Measurements from ENCODE around the gene AKR7A2.
"Not testable (repeated sequence)": the region's sequence is repeated elsewhere in the genome, so short reads cannot be mapped to it uniquely, and the experiment has no call there.

Gene AKR7A2

GRCh38 chr1:19287436-19288185 is 24.3 kb downstream of the AKR7A2 start:
- peaks cover 3% of the 10 kb centered on the region for H3K27me3 Mint-ChIP-seq (ENCODE audit: low read depth)
- DNase-seq (ENCODE audit: low spot score): no peak
- peaks cover 6% of the 10 kb centered on the region for H3K36me3 Mint-ChIP-seq (ENCODE audit: low read depth)
- peaks cover 2% of the 10 kb centered on the region for H3K4me1 Mint-ChIP-seq (ENCODE audit: low read depth)
- peak overlapping the region; percentile 54 for H3K4me3 Mint-ChIP-seq
- H3K27ac Mint-ChIP-seq: peak overlapping the region; percentile 35
- peaks cover 7% of the 10 kb centered on the region for H3K9me3 Mint-ChIP-seq

DNA sequence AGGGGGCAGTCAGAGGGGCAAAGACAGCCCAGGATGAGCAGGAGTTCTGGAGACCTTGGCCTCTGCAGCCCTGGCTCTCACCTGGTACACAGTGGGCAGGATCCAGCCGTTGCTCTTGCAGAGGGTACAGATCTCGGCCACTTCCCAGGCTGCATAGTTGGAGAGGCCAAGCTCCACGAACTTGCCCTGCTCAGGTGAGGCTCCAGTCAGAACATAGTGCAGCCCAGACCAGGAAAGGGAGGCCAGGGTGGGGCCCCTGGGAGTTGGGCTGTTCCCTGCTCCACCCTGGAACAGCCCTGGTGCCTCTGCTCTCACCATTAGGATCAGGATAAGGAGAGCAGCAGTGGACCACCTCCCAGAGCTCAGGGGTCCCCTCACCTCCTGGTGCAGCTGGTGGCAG is 26.1 kb downstream of the AKR7A2 start:
- not testable (repeated sequence) for H3K9me3 Mint-ChIP-seq; H3K27ac Mint-ChIP-seq; H3K27me3 Mint-ChIP-seq (ENCODE audit: low read depth); DNase-seq (ENCODE audit: low spot score); H3K4me3 Mint-ChIP-seq; H3K36me3 Mint-ChIP-seq (ENCODE audit: low read depth); H3K4me1 Mint-ChIP-seq (ENCODE audit: low read depth)

GRCh38 chr1:19285366-19285765 is 26.6 kb downstream of the AKR7A2 start:
- H3K36me3 Mint-ChIP-seq (ENCODE audit: low read depth); H3K27ac Mint-ChIP-seq; H3K4me3 Mint-ChIP-seq; H3K27me3 Mint-ChIP-seq (ENCODE audit: low read depth); DNase-seq (ENCODE audit: low spot score); H3K4me1 Mint-ChIP-seq (ENCODE audit: low read depth); H3K9me3 Mint-ChIP-seq: not testable (repeated sequence)

GRCh38 chr1:19284881-19285280 is 27.1 kb downstream of the AKR7A2 start:
- no peaks in the 10 kb centered on the region for H3K9me3 Mint-ChIP-seq
- H3K27me3 Mint-ChIP-seq (ENCODE audit: low read depth): peaks cover 3% of the 10 kb centered on the region
- H3K27ac Mint-ChIP-seq: no peak overlapping the region
- no peak for DNase-seq (ENCODE audit: low spot score)
- H3K36me3 Mint-ChIP-seq (ENCODE audit: low read depth): peaks cover 3% of the 10 kb centered on the region
- H3K4me1 Mint-ChIP-seq (ENCODE audit: low read depth): peaks cover 2% of the 10 kb centered on the region
- no peak overlapping the region for H3K4me3 Mint-ChIP-seq

DNA sequence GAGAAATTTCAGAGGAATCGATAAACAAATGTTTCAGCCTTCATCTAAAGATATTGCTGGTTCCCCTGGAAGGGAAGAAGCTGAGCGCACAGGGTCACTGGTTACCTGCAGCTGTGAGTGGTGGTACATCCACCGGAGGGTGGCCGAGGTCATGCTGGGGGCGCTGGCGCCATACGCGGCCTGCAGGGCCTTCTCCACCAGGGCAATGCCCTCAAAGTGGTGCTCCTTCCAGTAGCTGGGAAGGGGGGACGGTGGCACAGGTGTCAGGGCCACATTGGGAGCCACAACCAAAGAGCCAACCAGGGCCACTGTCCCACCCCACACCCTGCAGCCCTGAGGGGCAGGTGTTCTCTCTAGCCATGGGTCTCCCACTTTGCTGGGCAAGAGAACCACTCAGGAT is 28.1 kb downstream of the AKR7A2 start:
- Mint-ChIP-seq H3K36me3 (ENCODE audit: low read depth) (peaks cover 3% of the 10 kb centered on the region), H3K9me3 (no peaks in the 10 kb centered on the region), H3K4me3 (no peak overlapping the region), H3K4me1 (ENCODE audit: low read depth) (peaks cover 2% of the 10 kb centered on the region), H3K27ac (no peak overlapping the region), H3K27me3 (ENCODE audit: low read depth) (peaks cover 3% of the 10 kb centered on the region)
- no peak for DNase-seq (ENCODE audit: low spot score)

DNA sequence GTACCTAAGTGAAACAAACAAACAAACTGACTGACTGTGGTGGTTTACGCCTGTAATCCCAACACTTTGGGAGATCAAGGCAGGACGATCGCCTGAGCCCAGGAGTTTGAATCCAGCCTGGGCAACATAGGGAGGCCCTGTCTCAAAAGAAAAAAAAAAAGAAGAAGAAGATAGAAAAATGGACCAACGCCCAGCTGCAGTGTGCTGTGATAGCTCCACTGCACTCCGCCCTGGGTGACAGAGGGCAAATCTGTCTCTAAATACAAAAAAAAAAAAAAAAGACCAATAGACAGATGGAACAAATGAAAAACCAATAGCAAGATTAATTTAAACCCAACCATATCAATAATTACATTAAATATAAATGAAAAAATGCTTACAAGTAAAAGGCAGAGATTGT is 37.3 kb downstream of the AKR7A2 start:
- no peak overlapping the region for H3K27ac Mint-ChIP-seq
- peaks cover 13% of the 10 kb centered on the region for H3K27me3 Mint-ChIP-seq (ENCODE audit: low read depth)
- DNase-seq (ENCODE audit: low spot score): no peak
- H3K4me3 Mint-ChIP-seq: no peak overlapping the region
- no peaks in the 10 kb centered on the region for H3K9me3 Mint-ChIP-seq
- H3K36me3 Mint-ChIP-seq (ENCODE audit: low read depth): peaks cover 3% of the 10 kb centered on the region
- no peaks in the 10 kb centered on the region for H3K4me1 Mint-ChIP-seq (ENCODE audit: low read depth)

DNA sequence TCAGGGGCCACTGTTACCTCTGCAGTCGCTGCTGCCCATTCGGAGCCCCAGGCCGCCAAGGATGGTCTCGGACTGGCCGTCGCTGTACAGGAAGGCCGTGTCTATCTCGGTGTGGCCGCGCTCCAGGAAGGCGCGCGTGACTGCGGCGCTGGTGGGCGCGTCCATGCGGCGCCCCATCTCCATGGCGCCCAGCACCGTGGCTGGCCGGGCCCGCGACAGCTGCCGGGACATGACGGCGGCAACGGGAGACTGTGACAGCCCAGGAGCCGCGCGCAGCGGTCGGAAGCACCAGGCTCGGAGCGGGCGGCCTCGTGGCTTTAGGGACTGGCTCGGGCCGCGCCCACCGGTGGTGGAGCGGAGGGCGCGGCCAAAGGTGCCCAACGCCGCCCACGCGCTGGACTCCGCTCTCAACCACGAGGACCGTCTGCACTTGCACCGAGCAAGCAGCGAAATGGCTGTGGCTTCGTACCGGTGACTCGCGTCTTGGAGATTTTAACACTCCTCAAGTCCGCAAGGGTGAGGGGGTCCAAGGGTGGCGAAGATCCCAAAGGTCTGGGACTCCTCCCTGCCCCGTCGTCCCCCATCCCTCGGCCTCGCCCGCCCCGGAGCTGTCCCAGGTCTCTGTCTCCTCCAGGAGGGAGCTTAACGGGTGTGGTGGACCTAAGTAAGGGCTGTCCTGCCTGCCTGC is 38.0 kb downstream of the AKR7A2 start:
- H3K9me3 Mint-ChIP-seq; H3K36me3 Mint-ChIP-seq (ENCODE audit: low read depth); DNase-seq (ENCODE audit: low spot score); H3K4me1 Mint-ChIP-seq (ENCODE audit: low read depth); H3K4me3 Mint-ChIP-seq; H3K27ac Mint-ChIP-seq: not testable (repeated sequence)
- peaks cover 13% of the 10 kb centered on the region for H3K27me3 Mint-ChIP-seq (ENCODE audit: low read depth)

DNA sequence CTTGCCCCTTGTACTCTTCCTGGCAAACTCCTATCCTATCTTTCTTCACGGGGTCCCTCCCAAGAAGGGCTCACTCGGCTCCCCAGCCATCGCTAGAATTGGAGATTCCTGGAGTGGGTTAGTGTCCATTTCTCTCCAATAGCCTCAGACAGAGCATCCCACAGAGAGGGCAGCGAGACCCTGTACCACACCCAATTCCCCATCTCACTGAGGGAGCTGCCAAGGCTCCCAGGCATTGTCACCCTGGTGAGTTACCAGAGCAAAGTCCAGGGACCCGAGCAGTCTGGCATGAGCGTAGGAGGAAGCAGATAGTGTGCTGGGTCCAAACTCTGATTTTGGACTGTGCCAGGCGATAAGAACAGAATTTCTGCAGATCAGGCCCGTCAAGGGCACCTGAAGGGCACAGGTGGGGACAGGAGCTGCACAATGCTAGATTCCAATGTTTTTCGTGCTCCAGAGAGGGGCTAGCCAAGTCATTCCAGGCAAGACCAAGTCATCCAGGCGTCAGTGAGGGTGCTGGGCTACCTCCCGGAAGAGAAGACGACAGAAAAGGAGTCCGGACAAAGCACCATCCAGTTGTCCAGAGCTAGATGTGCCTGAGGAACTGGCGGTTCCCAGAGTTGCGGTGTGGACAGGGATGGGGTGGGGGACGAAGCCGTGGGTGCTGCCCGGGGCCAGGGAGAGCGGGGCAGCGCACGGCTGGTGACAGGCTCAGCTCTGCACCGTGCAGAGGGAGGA is 38.7 kb downstream of the AKR7A2 start:
- no peaks in the 10 kb centered on the region for H3K4me1 Mint-ChIP-seq (ENCODE audit: low read depth)

GRCh38 chr1:19272064-19272463 is 39.9 kb downstream of the AKR7A2 start:
- no peaks in the 10 kb centered on the region for H3K4me1 Mint-ChIP-seq (ENCODE audit: low read depth)
- DNase-seq (ENCODE audit: low spot score): no peak
- no peak overlapping the region for H3K4me3 Mint-ChIP-seq
- peaks cover 3% of the 10 kb centered on the region for H3K36me3 Mint-ChIP-seq (ENCODE audit: low read depth)
- no peak overlapping the region for H3K27ac Mint-ChIP-seq
- H3K9me3 Mint-ChIP-seq: no peaks in the 10 kb centered on the region
- peaks cover 13% of the 10 kb centered on the region for H3K27me3 Mint-ChIP-seq (ENCODE audit: low read depth)

More for the DNA sequence above, 38.7 kb downstream of the AKR7A2 start:
- H3K27me3 Mint-ChIP-seq (ENCODE audit: low read depth): peaks cover 13% of the 10 kb centered on the region
- DNase-seq (ENCODE audit: low spot score): no peak
- no peak overlapping the region for H3K27ac Mint-ChIP-seq
- peaks cover 3% of the 10 kb centered on the region for H3K36me3 Mint-ChIP-seq (ENCODE audit: low read depth)
- H3K9me3 Mint-ChIP-seq: no peaks in the 10 kb centered on the region
- no peak overlapping the region for H3K4me3 Mint-ChIP-seq

DNA sequence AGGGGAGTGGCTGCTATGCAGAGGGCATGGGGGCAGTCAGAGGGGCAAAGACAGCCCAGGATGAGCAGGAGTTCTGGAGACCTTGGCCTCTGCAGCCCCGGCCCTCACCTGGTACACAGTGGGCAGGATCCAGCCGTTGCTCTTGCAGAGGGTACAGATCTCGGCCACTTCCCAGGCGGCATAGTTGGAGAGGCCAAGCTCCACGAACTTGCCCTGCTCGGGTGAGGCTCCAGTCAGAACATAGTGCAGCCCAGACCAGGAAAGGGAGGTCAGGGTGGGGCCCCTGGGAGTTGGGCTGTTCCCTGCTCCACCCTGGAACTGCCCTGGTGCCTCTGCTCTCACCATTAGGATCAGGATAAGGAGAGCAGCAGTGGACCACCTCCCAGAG is 41.6 kb downstream of the AKR7A2 start:
- DNase-seq (ENCODE audit: low spot score); H3K36me3 Mint-ChIP-seq (ENCODE audit: low read depth); H3K27ac Mint-ChIP-seq; H3K4me1 Mint-ChIP-seq (ENCODE audit: low read depth); H3K27me3 Mint-ChIP-seq (ENCODE audit: low read depth); H3K4me3 Mint-ChIP-seq; H3K9me3 Mint-ChIP-seq: not testable (repeated sequence)

DNA sequence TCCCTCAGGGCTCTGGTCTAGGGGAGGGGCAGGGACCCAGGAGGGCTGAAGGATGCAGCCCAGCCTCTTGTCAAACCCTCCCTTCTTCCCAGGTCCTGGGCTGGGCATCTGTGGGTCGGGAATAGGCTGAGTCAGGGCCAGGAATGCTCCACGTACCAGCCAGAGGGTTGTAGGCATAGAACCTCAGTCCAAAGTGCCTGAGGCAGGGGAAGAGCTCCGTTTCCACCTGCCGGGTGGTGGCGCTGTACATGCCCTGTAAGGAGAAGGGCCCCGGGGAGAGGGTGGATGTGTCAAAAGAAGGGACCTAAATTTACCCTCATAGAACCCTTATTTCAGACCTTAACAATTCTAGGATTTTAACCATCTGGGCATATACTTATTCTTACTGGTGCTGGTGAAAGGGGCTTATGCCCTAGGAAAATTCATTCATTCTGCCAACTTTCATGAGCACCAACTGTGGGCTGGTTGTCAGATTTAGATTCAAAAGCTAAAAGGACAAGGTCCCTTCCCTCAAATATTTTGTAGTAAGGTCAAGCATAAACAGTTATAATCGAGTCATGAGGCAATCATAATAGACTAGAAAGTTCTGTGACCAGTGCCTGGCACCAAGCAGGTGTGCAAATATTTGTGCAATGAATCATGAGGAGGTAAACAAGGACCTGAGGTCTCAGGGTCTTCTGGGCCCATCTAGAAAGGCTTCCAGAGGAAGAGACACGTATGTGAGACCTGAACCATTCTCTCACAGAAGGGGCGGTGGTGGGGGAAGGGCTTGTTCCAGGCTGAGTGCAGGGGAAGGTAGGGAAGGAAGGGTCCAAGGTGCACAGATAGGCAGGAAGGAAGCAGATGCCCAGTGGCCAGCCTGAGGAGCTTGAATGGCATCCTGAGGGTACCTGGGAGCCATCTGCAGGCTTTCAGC is 42.3 kb downstream of the AKR7A2 start:
- not testable (repeated sequence) for H3K4me3 Mint-ChIP-seq; H3K27ac Mint-ChIP-seq; H3K9me3 Mint-ChIP-seq; H3K27me3 Mint-ChIP-seq (ENCODE audit: low read depth); H3K36me3 Mint-ChIP-seq (ENCODE audit: low read depth); H3K4me1 Mint-ChIP-seq (ENCODE audit: low read depth); DNase-seq (ENCODE audit: low spot score)

DNA sequence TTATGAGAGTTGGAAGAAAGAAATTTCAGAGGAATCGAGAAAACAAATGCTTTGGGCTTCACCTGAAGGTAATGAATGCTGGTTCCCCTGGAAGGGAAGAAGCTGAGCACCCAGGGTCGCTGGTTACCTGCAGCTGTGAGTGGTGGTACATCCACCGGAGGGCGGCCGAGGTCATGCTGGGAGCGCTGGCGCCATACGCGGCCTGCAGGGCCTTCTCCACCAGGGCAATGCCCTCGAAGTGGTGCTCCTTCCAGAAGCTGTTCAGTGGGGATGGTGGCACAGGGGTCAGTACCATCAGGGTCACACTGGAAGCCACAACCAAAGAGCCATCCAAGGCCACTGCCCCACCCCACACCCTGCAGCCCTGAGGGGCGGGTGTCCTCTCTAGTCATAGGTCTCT is 43.5 kb downstream of the AKR7A2 start:
- no peaks in the 10 kb centered on the region for H3K9me3 Mint-ChIP-seq
- no peak for DNase-seq (ENCODE audit: low spot score)
- H3K27me3 Mint-ChIP-seq (ENCODE audit: low read depth): peaks cover 4% of the 10 kb centered on the region
- H3K4me1 Mint-ChIP-seq (ENCODE audit: low read depth): no peaks in the 10 kb centered on the region
- no peak overlapping the region for H3K4me3 Mint-ChIP-seq
- H3K27ac Mint-ChIP-seq: no peak overlapping the region
- H3K36me3 Mint-ChIP-seq (ENCODE audit: low read depth): no peaks in the 10 kb centered on the region

- no peak overlapping the region for H3K27ac Mint-ChIP-seq
Measured at GRCh38 chr1:19262744-19263143, 49.2 kb downstream of the AKR7A2 start.

More at GRCh38 chr1:19262744-19263143, 49.2 kb downstream of the AKR7A2 start:
- Mint-ChIP-seq H3K9me3 (no peaks in the 10 kb centered on the region), H3K4me3 (no peak overlapping the region), H3K4me1 (ENCODE audit: low read depth) (no peaks in the 10 kb centered on the region), H3K36me3 (ENCODE audit: low read depth) (peaks cover 10% of the 10 kb centered on the region), H3K27me3 (ENCODE audit: low read depth) (no peaks in the 10 kb centered on the region)
- DNase-seq (ENCODE audit: low spot score): no peak

Measured in T-helper 2 cell treated with Interferon-gamma antibody and Interleukin-4, amounts not matched to agents 5 μg/mL and 100 μg/mL, for 36 hours (primary cell).